C4-2B (cell line): ENCODE data around the gene PROSER3.
A peak's percentile ranks its signal among the peaks of the same experiment; 100 is the strongest.

Experiments
- H3K27ac ChIP-seq: fragments of 450-650 bp; 2 replicates; pipeline ENCODE4 v1.5.1; 2017
- CTCF ChIP-seq: fragments of 450-650 bp; conservative IDR thresholded peaks from 2 replicates; pipeline ENCODE4 v1.5.1; 2017; ENCODE audit warnings: mild to moderate bottlenecking
- ZFX ChIP-seq: fragments of 450-650 bp; IDR thresholded peaks from 2 replicates; pipeline ENCODE4 v1.6.1; 2017

The PROSER3 gene

GRCh38 chr19:35774274-35775045, 16.5 kb downstream of the PROSER3 start:
- no peak for TF ChIP-seq ZFX
- no peak for TF ChIP-seq CTCF
- peak overlapping the region; percentile 84; the same call in 1 of the 2 replicates for H3K27ac ChIP-seq

- peak overlapping the region; percentile 84; the same call in 1 of the 2 replicates for H3K27ac ChIP-seq
- TF ChIP-seq ZFX (no peak), CTCF (no peak)
These were observed 17.0 kb downstream of the PROSER3 start for GRCh38 chr19:35775046-35775297.

- TF ChIP-seq CTCF (no peak), ZFX (peak; percentile 51; the same call in 1 of the 2 replicates)
- H3K27ac ChIP-seq = peak within 1 kb of the TSS; percentile 84
These were observed 17.5 kb downstream of the PROSER3 start, which contains the start of gene ARHGAP33 for GRCh38 chr19:35775298-35776101. TSS of gene ARHGAP33 (plus strand) at chr19:35775564. CDS start at chr19:35775659, 95 bp downstream.

- TF ChIP-seq CTCF (no peak), ZFX (no peak)
- H3K27ac ChIP-seq = peak overlapping the region; percentile 84
These were observed 18.3 kb downstream of the PROSER3 start for GRCh38 chr19:35776102-35776788.

GRCh38 chr19:35777086-35777841, 19.3 kb downstream of the PROSER3 start:
- TF ChIP-seq ZFX = no peak
- no peak for TF ChIP-seq CTCF
- H3K27ac ChIP-seq = no peak overlapping the region

GRCh38 chr19:35777961-35778360, 20.0 kb downstream of the PROSER3 start:
- TF ChIP-seq ZFX (no peak), CTCF (no peak)
- no peak overlapping the region for H3K27ac ChIP-seq
